Sciatic nerve (tissue), 2 donors: ENCODE results near the gene BNIP3. TPM values are rescaled to one million over a fixed set of nuclear protein-coding genes. Genes with fewer than 3 reads are reported as not detected.
A peak's percentile ranks its signal among the peaks of the same experiment; 100 is the strongest.

Source experiments
- ATAC-seq: fragments of 200-7000 bp; cut with Tn5 transposase; one replicate; pipeline ENCODE4 v1.9.1; 2020; ENCODE audit warnings: mild to moderate bottlenecking, moderate library complexity
- DNase-seq: peaks from one replicate; pipeline ENCODE4 v3.0.0-alpha.2; 2020; ENCODE audit warnings: low spot score
- intact Hi-C: fragments of 100-400 bp; cut with DNase I; formaldehyde crosslinking; loops from one replicate; pipeline ENCODE4 v1.14.2; 2022
- total RNA-seq: library from RNA; stranded (reverse); fragmentation: NEBNext Ultra II Directional; extraction: Animal tissue kit (Norgen Biotek cat#: 25700); gene quantifications from one replicate; pipeline ENCODE4 v1.2.1, GENCODE V29; 2021
- donor health status: DM: no; HTN: no; CAD: no.
- donor health status: DM: no; HTN: no; CAD: no.

Gene BNIP3
- total RNA-seq, 1 donor from 2014 or later, result 37.9 TPM

DNA sequence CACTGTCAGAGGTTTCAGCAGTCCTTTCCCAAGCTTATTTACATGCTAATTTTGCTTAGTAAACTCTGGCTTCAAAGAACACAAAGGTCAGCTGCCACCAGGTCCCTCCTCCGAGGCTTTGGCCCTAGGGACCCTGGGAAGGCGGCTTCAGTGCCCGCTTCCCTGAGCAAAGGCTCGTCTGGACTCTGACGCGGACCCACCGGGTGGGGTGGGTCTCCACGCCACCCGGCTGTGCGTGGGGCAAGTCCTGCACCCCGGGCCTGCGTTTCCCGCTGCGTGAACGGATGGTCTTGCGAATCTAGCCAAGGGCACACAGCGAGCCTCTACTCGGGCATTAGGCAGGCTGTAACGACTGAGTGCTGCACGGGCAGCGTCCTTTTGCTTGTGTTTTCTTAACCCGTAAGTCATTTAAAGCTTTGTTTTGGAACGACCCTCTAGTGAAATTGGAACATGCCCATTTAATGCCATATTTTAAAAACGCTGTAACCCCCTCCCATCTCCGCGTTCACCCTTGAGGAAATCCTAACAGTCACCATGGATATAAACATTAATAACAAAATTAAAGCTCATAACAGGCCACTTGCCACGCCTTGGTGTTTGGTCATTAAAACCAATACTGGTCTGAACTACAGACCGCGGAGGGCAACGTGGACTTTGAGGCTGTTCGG is 828 bp downstream of the BNIP3 start:
- DNase-seq, result peak; percentile 57
- intact Hi-C loops, result no loop called here
- peak; percentile 25 for ATAC-seq

GRCh38 chr10:131980321-131980720 is 1.4 kb downstream of the BNIP3 start:
- intact Hi-C loops, result no loop called here
- ATAC-seq, result no peak

GRCh38 chr10:131979821-131980270 is 1.9 kb downstream of the BNIP3 start:
- ATAC-seq (peak; percentile 54), DNase-seq (peak; percentile 66)
- intact Hi-C loops, result no loop called here

More at GRCh38 chr10:131980321-131980720, 1.4 kb downstream of the BNIP3 start:
- DNase-seq, result no peak

DNA sequence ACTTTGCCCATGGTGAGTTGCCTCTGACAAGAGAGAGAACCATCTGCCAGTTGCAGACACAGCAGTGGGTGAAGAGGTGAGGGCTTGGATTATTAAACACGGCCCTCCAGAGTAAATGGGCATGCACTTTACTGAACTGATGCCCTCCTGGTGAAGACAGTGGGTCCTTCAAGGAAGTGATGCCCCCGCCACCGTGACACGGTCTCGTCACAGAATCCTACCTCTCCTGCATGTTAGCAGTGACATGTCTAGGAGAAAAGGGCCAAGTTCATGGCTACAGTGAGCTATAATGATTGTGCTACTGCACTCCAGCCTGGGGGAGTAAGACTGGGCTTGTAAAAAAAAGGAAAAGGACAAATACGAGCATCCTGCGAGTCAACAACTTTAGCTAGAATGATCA is 2.4 kb downstream of the BNIP3 start:
- DNase-seq, result peak; percentile 30
- intact Hi-C loops, result no loop called here
- ATAC-seq, result no peak

- DNase-seq, result peak; percentile 46
- ATAC-seq, result no peak
- intact Hi-C loops, result no loop called here
These were observed 2.9 kb downstream of the BNIP3 start for GRCh38 chr10:131978851-131979250.

GRCh38 chr10:131978366-131978765 is 3.4 kb downstream of the BNIP3 start:
- peak; percentile 26 for DNase-seq
- intact Hi-C loops, result no loop called here
- no peak for ATAC-seq

- intact Hi-C loops, result no loop called here
- ATAC-seq (no peak), DNase-seq (peak; percentile 13)
These were observed 4.2 kb downstream of the BNIP3 start for GRCh38 chr10:131977323-131978096.

GRCh38 chr10:131975796-131976195 is 5.9 kb downstream of the BNIP3 start:
- DNase-seq (peak; percentile 26), ATAC-seq (no peak)
- intact Hi-C loops, result no loop called here

- intact Hi-C loops, result no loop called here
- DNase-seq, result peak; percentile 13
- no peak for ATAC-seq
These were observed 6.7 kb downstream of the BNIP3 start for GRCh38 chr10:131975003-131975402.

DNA sequence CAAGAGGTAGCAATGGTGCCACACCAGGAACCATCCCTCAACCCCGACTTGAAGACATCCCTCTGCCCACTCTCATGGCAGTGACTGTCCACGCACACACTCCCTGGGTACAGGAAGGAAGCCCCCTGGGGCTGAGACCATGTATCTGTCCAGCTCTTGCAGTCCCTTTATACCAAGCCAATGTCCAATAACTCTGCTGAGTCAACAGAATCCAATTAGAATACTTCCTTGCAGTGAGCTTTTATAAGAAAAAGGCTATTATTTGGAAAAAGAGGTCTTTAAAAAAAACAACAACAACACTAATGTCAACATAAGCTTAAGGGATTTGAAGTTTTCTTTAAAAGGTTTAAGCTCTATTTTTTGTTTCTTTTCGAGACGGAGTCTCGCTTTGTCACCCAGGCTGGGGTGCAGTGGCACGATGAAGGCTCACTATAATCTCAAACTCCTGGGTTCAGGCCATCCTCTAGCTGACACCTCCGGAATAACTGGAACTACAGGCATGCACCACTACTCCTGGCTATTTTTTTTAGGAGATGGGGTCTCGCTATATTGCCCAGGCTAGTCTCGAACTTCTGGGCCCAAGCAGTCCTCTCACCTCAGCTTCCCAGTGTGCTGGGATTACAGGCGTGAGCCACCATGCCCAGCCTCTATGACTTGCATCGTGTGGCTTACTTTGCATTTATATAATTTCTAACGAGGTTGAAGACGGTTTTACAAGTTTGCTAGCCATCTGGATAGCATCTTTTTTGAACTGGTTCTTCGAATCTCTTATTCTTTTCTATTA is 7.5 kb downstream of the BNIP3 start:
- no peak for ATAC-seq

DNA sequence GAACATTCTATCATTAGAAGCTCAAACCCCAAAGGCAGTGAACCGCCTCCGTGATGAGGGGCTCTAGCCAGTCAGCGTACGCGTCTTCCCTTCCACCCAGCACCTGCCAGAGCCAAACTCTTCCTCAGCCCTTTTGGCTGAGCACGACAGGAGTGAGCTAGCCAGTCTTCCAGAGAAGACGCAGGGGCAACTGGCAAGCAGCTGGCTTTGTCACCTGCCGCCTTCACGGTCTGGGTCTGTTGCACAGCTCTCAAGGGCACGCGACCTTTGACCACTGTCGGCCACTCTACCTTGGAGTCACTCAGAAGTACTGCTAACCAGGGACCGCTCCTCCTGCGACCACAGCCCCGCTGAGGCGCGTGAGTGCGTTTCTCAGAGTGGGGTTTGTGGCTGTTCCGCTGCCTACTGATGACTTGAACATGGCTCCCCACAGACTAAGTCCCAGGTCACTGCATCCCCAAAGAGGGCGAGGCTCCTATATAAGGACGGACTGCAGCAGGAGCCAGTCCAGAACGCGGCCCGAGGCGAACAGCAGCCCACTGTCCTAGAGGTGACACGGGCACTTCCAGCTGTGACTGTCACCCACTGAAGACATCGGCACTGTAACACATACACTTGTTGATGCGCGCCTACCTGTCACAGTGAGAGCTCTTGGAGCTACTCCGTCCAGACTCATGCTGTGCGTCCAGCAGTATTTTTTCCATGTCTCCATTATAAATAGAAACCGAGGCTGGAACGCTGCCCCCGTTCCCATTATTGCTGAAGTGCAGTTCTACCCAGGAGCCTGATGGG is 8.4 kb downstream of the BNIP3 start:
- intact Hi-C loops, result no loop called here
- DNase-seq (peak; percentile 56), ATAC-seq (no peak)

More for the DNA sequence above, 7.5 kb downstream of the BNIP3 start:
- peak; percentile 5 for DNase-seq
- intact Hi-C loops, result no loop called here

GRCh38 chr10:131972474-131973071 is 9.2 kb downstream of the BNIP3 start:
- ATAC-seq, result peak; percentile 84
- intact Hi-C loops, result no loop called here
- peak; percentile 71 for DNase-seq

GRCh38 chr10:131971591-131971990 is 10.1 kb downstream of the BNIP3 start:
- intact Hi-C loops, result no loop called here

GRCh38 chr10:131970946-131971345 is 10.8 kb downstream of the BNIP3 start:
- intact Hi-C loops, result no loop called here
- ATAC-seq (no peak), DNase-seq (peak; percentile 36)

More at GRCh38 chr10:131971591-131971990, 10.1 kb downstream of the BNIP3 start:
- DNase-seq (peak; percentile 27), ATAC-seq (no peak)

DNA sequence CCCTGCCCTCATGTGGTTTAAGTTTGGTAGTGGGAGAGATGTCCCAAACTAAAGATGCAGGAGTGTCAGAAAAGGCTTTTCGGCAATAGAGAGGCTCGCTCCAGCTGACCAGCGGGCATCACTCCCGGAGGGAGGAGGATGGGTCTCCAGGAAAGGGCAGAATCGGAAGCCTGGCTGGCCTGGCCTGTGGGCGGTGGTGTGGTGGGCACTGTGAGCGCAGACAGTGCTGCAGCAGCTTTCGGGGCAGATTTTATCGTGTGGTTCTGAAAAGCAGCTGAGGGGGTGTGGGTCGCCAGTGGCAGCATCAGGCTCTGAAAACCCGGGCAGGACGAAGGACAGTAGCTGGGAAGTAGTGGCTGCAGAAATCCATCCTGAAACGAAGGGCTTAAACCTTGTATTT is 12.8 kb downstream of the BNIP3 start:
- ATAC-seq (no peak), DNase-seq (peak; percentile 50)
- intact Hi-C loops, result no loop called here

DNA sequence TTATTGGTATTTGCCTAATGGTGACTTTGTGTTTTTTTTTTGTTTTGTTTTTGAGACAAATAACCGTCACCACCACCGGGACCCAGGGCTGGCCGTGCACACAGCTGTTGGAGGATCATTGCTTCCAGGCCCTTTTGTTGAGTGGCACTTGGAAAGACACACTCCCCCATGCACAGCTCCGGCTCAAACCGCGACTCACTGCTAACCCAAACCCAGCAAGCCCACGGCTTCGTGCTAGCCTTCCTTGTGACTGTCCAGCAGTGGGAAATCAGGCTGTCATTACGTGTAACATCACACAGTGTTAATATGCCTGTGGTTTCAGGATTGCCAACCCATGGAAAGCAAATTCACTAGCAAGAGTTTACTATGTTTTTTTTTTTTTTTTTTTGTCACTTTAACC is 17.4 kb downstream of the BNIP3 start:
- ATAC-seq (no peak), DNase-seq (peak; percentile 45)
- intact Hi-C loops, result no loop called here

- DNase-seq (no peak), ATAC-seq (no peak)
- intact Hi-C loops, result no loop called here
These were observed 17.9 kb downstream of the BNIP3 start for GRCh38 chr10:131963811-131964210.

- DNase-seq (peak; percentile 43), ATAC-seq (no peak)
- intact Hi-C loops, result no loop called here
These were observed 18.4 kb downstream of the BNIP3 start for GRCh38 chr10:131963350-131963749.
